Trophoblast cell (in vitro differentiated cells and primary cell): ENCODE results near the gene TAS2R19.

Source experiments
- DNase-seq, 2 donors: peaks; one replicate each; pipeline ENCODE4 v3.0.0-alpha.2; 2016
- H2AFZ ChIP-seq: 2 replicates; pipeline ENCODE4 v1.6.1; 2013; ENCODE audit warnings: low read length, moderate library complexity, mild to moderate bottlenecking; ENCODE audit not compliant: insufficient read depth, poor library complexity
- H2AK5ac ChIP-seq: 2 replicates; pipeline ENCODE4 v1.6.1; 2013; ENCODE audit warnings: mild to moderate bottlenecking, low read length
- H2BK120ac ChIP-seq: 2 replicates; pipeline ENCODE4 v1.6.1; 2013; ENCODE audit warnings: low read length, mild to moderate bottlenecking, moderate library complexity; ENCODE audit not compliant: insufficient read depth, poor library complexity
- H2BK12ac ChIP-seq: 2 replicates; pipeline ENCODE4 v1.6.1; 2013; ENCODE audit warnings: mild to moderate bottlenecking, low read length, moderate library complexity
- H2BK5ac ChIP-seq: 2 replicates; pipeline ENCODE4 v1.6.1; 2013; ENCODE audit warnings: low read length, low read depth, moderate library complexity, mild to moderate bottlenecking; ENCODE audit not compliant: poor library complexity
- H3K14ac ChIP-seq: 2 replicates; pipeline ENCODE4 v1.6.1; 2013; ENCODE audit warnings: mild to moderate bottlenecking, low read length
- H3K18ac ChIP-seq: 2 replicates; pipeline ENCODE4 v1.6.1; 2013; ENCODE audit warnings: mild to moderate bottlenecking, low read length
- H3K23ac ChIP-seq: 2 replicates; pipeline ENCODE4 v1.6.1; 2013; ENCODE audit warnings: low read length
- H3K27ac ChIP-seq: 2 replicates; pipeline ENCODE4 v1.5.1; 2013; ENCODE audit warnings: low read depth, mild to moderate bottlenecking, inconsistent platforms, low read length, moderate library complexity
- H3K27me3 ChIP-seq: 2 replicates; pipeline ENCODE4 v1.6.1; 2013; ENCODE audit warnings: inconsistent platforms, mild to moderate bottlenecking, low read length, moderate library complexity; ENCODE audit not compliant: insufficient read depth
- H3K36me3 ChIP-seq, 2 experiments: 1 replicate in 1 of 2; 2 replicates in 1 of 2; pipeline ENCODE4 v1.6.1; 2013; ENCODE audit warnings: low read length in 2 of 2, mild to moderate bottlenecking in 2 of 2, moderate library complexity in 1 of 2; ENCODE audit not compliant: insufficient read depth in 2 of 2, control insufficient read depth in 1 of 2
- H3K4ac ChIP-seq: 2 replicates; pipeline ENCODE4 v1.6.1; 2013; ENCODE audit warnings: low read depth, mild to moderate bottlenecking, low read length, moderate library complexity
- H3K4me1 ChIP-seq, 2 experiments: 1 replicate in 1 of 2; 2 replicates in 1 of 2; pipeline ENCODE4 v1.6.1; 2013; ENCODE audit warnings: low read length in 2 of 2, mild to moderate bottlenecking in 2 of 2, moderate library complexity in 1 of 2; ENCODE audit not compliant: insufficient read depth in 2 of 2, control insufficient read depth in 1 of 2
- H3K4me2 ChIP-seq: 2 replicates; pipeline ENCODE4 v1.6.1; 2013; ENCODE audit warnings: inconsistent platforms, mild to moderate bottlenecking, low read length, moderate library complexity
- H3K4me3 ChIP-seq: 2 replicates; pipeline ENCODE4 v1.5.1; 2013; ENCODE audit warnings: mild to moderate bottlenecking, low read depth, low read length, inconsistent platforms
- H3K79me1 ChIP-seq: one replicate; pipeline ENCODE4 v1.6.1; 2013; ENCODE audit warnings: low read length
- H3K79me2 ChIP-seq: 2 replicates; pipeline ENCODE4 v1.6.1; 2013; ENCODE audit warnings: low read length, mild to moderate bottlenecking; ENCODE audit not compliant: control insufficient read depth, insufficient read depth, poor library complexity
- H3K9ac ChIP-seq: 2 replicates; pipeline ENCODE4 v1.6.1; 2013; ENCODE audit warnings: mild to moderate bottlenecking, low read length
- H3K9me3 ChIP-seq: 2 replicates; pipeline ENCODE4 v1.6.1; 2013; ENCODE audit warnings: low read depth, mild to moderate bottlenecking, control low read depth, inconsistent platforms, low read length; ENCODE audit not compliant: insufficient read depth
- H4K12ac ChIP-seq: 2 replicates; pipeline ENCODE4 v1.6.1; 2013; ENCODE audit warnings: low read depth, mild to moderate bottlenecking, low read length, moderate library complexity
- H4K8ac ChIP-seq: 2 replicates; pipeline ENCODE4 v1.6.1; 2013; ENCODE audit warnings: low read depth, mild to moderate bottlenecking, low read length, moderate library complexity
- H4K91ac ChIP-seq: one replicate; pipeline ENCODE4 v1.6.1; 2013; ENCODE audit warnings: low read depth, mild to moderate bottlenecking, low read length, moderate library complexity
- WGBS: extraction: QIAGEN DNeasy Blood & Tissue Kit; methylation state at CpG from one replicate; pipeline ENCODE4 v1.1.7; 2013; ENCODE audit warnings: missing lambda C conversion rate; ENCODE audit not compliant: insufficient read length, insufficient coverage; ENCODE audit errors: extremely low coverage; 5-methylcytosine and 5-hydroxymethylcytosine counted together

The TAS2R19 gene

DNA sequence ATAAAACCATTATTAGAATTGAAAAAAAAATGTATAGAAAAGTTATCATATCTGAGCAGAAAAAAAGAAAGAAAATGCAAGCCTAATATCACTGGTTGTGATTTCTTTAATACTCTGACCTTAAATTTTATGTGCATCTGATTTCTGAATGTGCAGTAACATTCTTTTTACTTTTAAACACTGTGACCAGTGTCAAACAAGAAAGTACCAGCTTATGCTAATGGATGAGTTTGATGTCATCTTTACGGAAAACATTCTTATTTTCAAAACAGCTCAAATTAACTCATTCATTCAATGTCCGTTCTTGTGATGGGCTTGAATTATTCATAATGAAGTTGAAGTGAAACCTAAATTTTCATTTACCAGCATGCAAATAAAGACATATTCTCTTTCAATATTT, 35.6 kb downstream of the TAS2R19 start, which contains the start of gene TAS2R50:
Gene TAS2R50 (minus strand): TSS at position 101 of the 400 bp plus-strand sequence. CDS start 52 bp downstream, at position 49.
- no peaks in the 10 kb centered on the region for H3K27me3 ChIP-seq
- H3K4ac ChIP-seq: no peak within 1 kb of the TSS
- H2AFZ ChIP-seq: no peak within 1 kb of the TSS
- H3K27ac ChIP-seq: no peak within 1 kb of the TSS
- no peaks in the 10 kb centered on the region for H3K36me3 ChIP-seq
- H3K9ac ChIP-seq: no peak within 1 kb of the TSS
- H3K4me2 ChIP-seq: no peak within 1 kb of the TSS
- no peaks in the 10 kb centered on the region for H3K79me1 ChIP-seq
- no peak within 1 kb of the TSS for H2BK12ac ChIP-seq
- H2BK120ac ChIP-seq: no peak within 1 kb of the TSS
- no peak within 1 kb of the TSS for H3K23ac ChIP-seq
- H4K91ac ChIP-seq: no peak within 1 kb of the TSS
- no peak within 1 kb of the TSS for H3K18ac ChIP-seq
- no peak within 1 kb of the TSS for H4K12ac ChIP-seq
- no peaks in the 10 kb centered on the region for H3K9me3 ChIP-seq
- H3K4me3 ChIP-seq: no peak within 1 kb of the TSS
- H3K79me2 ChIP-seq: no peaks in the 10 kb centered on the region
- H3K14ac ChIP-seq: no peak within 1 kb of the TSS
- no peak for DNase-seq
- WGBS: no CpG with 5 or more reads among the region's 2 CpGs
- H2AK5ac ChIP-seq: no peak within 1 kb of the TSS
- H4K8ac ChIP-seq: no peak within 1 kb of the TSS
- no peaks in the 10 kb centered on the region for H3K4me1 ChIP-seq
- no peak within 1 kb of the TSS for H2BK5ac ChIP-seq

DNA sequence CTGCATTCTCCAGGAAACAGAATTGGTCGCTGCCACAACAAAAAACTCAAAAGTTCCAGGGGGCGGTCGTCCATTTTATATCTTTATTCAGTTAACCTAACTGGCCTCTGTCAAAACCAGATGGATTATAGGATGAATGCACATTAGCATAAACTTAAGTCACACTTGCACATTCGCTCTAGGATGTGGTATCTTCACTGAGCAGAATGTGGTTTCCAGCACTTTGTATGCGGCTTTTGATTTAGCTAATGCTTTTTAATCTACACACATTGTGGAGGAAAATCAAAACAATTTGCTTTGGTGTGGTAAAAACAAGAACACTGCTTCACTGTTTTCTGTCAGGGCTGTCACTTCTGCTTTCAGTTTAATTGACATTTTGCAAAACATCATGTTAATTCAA, 40.2 kb downstream of the TAS2R19 start:
- Histone ChIP-seq H2BK5ac (no peak overlapping the region), H3K9ac (no peak overlapping the region), H3K27ac (no peak overlapping the region), H3K36me3 (no peaks in the 10 kb centered on the region), H4K91ac (no peak overlapping the region), H3K79me1 (no peaks in the 10 kb centered on the region), H2AFZ (no peak overlapping the region), H3K9me3 (no peaks in the 10 kb centered on the region), H3K18ac (no peak overlapping the region), H2BK120ac (no peak overlapping the region), H2BK12ac (no peak overlapping the region), H4K12ac (no peak overlapping the region), H3K79me2 (no peaks in the 10 kb centered on the region), H2AK5ac (no peak overlapping the region), H4K8ac (no peak overlapping the region), H3K23ac (no peak overlapping the region), H3K4me1 (peaks cover 2 to 3% of the 10 kb centered on the region in 2 experiments), H3K4me3 (no peak overlapping the region), H3K27me3 (no peaks in the 10 kb centered on the region), H3K4me2 (no peak overlapping the region), H3K14ac (no peak overlapping the region), H3K4ac (no peak overlapping the region)
- WGBS: no CpG with 5 or more reads among the region's 5 CpGs
- DNase-seq: no peak

DNA sequence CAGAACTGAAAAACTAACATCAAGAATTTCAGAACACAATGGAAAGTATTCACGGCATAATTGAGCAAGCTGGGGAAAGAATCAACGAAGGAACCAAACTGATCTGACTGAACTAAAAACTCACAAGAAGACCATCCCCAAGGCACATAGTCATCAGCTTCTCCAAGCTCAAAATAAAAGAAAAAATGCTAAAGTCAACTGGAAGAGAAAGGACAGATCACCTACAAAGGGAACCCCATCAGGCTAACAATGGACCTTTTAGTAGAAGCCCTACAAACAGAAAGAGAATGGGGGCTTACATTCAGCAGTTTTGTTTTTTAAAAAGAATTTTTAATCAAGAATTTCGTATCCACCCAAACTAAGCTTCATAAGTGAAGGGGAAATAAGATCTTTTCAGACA, 47.5 kb downstream of the TAS2R19 start:
- peaks cover 2 to 3% of the 10 kb centered on the region in 2 experiments for H3K4me1 ChIP-seq
- H4K8ac ChIP-seq: no peak overlapping the region
- no peaks in the 10 kb centered on the region for H3K79me1 ChIP-seq
- no peaks in the 10 kb centered on the region for H3K79me2 ChIP-seq
- H2BK5ac ChIP-seq: no peak overlapping the region
- H3K9ac ChIP-seq: no peak overlapping the region
- H2AK5ac ChIP-seq: no peak overlapping the region
- no peaks in the 10 kb centered on the region for H3K36me3 ChIP-seq
- H3K4ac ChIP-seq: no peak overlapping the region
- H4K91ac ChIP-seq: no peak overlapping the region
- no peaks in the 10 kb centered on the region for H3K9me3 ChIP-seq
- no peak overlapping the region for H4K12ac ChIP-seq
- no peak for DNase-seq
- no peak overlapping the region for H3K14ac ChIP-seq
- no peak overlapping the region for H2AFZ ChIP-seq
- no peak overlapping the region for H3K23ac ChIP-seq
- no CpG with 5 or more reads among the region's 3 CpGs for WGBS
- no peak overlapping the region for H2BK12ac ChIP-seq
- H3K27me3 ChIP-seq: no peaks in the 10 kb centered on the region
- H3K4me3 ChIP-seq: no peak overlapping the region
- H3K4me2 ChIP-seq: no peak overlapping the region
- H2BK120ac ChIP-seq: no peak overlapping the region
- H3K18ac ChIP-seq: no peak overlapping the region
- no peak overlapping the region for H3K27ac ChIP-seq
